Stimulated activated effector memory CD8-positive, alpha-beta T cell treated with anti-CD3 and anti-CD28 coated beads, Interleukin-12 subunit alpha, Interleukin-12 subunit beta, amount 100 ng/mL, for 72 hours (primary cell): ENCODE data around the gene CDKN1B.
"Not testable (repeated sequence)": the region's sequence is repeated elsewhere in the genome, so short reads cannot be mapped to it uniquely, and the experiment has no call there.

ENCODE experiments used
- ATAC-seq: fragments of 150-1000 bp; cut with Tn5 transposase; 2 replicates; pipeline ENCODE4 v1.10.0; 2021
- DNase-seq, 2 donors: peaks; one replicate each; pipeline ENCODE4 v3.0.0; 2021 to 2022; ENCODE audit warnings: low spot score in 2 of 2
- H3K27ac Mint-ChIP-seq: one replicate; pipeline ENCODE4 v1.8.0; 2022; ENCODE audit warnings: mild to moderate bottlenecking, mixed read lengths
- H3K36me3 Mint-ChIP-seq: one replicate; pipeline ENCODE4 v1.8.0; 2022; ENCODE audit warnings: mild to moderate bottlenecking, mixed read lengths
- H3K4me1 Mint-ChIP-seq: one replicate; pipeline ENCODE4 v1.8.0; 2022; ENCODE audit warnings: mixed read lengths
- H3K4me3 Mint-ChIP-seq: one replicate; pipeline ENCODE4 v1.8.0; 2022; ENCODE audit warnings: mild to moderate bottlenecking, mixed read lengths
- H3K9me3 Mint-ChIP-seq: one replicate; pipeline ENCODE4 v1.8.0; 2022; ENCODE audit warnings: mixed read lengths

The CDKN1B gene

GRCh38 chr12:12725956-12726554 lies 8.9 kb downstream of the CDKN1B start:
- DNase-seq, result no peak
- Mint-ChIP-seq H3K4me1 (peaks cover 45% of the 10 kb centered on the region), H3K4me3 (peak overlapping the region; percentile 79), H3K36me3 (peaks cover 99% of the 10 kb centered on the region), H3K27ac (peak overlapping the region; percentile 100), H3K9me3 (no peaks in the 10 kb centered on the region)
- no peak for ATAC-seq

DNA sequence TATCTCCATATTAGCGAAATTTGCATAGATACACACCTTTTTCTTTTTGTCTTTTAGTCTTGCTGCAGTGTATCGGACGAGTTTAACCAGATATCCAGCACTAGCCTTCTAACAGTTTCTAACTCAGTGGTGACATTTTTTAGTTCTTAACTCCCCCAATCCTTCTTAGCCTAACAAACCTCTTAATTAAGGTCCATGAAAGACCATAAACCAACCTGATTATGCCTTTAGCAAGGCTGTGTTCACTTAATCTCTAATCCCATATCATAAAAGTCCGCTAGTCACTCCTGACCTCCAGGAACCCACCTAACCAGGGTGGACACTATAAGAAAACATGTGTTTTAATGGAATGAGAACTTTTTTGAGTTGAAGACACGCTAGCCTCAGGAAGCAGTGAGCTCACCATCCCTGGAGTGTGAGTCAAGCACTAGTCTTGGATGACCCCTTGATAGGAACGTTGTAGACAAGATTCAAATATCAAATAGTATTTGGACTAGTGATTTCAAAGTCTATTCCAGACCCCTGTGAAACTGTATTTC lies 9.5 kb downstream of the CDKN1B start:
- peaks cover 97% of the 10 kb centered on the region for H3K36me3 Mint-ChIP-seq
- H3K9me3 Mint-ChIP-seq, result no peaks in the 10 kb centered on the region
- peak overlapping the region; percentile 79 for H3K4me3 Mint-ChIP-seq
- DNase-seq, result no peak
- peaks cover 44% of the 10 kb centered on the region for H3K4me1 Mint-ChIP-seq
- ATAC-seq, result no peak
- H3K27ac Mint-ChIP-seq, result peak overlapping the region; percentile 100

GRCh38 chr12:12731178-12731577 lies 14.0 kb downstream of the CDKN1B start:
- Mint-ChIP-seq H3K4me1 (peaks cover 55% of the 10 kb centered on the region), H3K27ac (no peak overlapping the region), H3K36me3 (peaks cover 52% of the 10 kb centered on the region), H3K4me3 (no peak overlapping the region), H3K9me3 (no peaks in the 10 kb centered on the region)
- DNase-seq (no peak), ATAC-seq (no peak)

DNA sequence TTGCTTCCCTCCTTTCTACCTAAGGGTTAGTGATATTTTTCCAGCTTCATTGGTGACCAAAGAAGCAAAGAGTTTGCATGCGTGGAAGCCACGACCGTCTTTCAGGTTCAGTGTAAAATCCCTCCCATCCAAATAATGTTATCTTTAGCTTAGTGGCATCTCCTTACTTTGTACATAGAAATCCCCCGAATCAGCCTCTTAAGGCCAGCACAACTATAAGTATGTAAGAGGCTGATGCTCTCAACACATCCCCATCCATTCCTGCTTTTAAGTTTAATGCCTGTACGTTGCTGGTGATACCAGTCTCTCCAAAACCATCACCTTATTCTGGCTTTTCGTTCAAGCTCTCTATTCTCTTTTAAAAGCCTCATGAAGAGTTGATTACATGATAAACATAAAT lies 14.6 kb downstream of the CDKN1B start:
- no peak for DNase-seq
- H3K27ac Mint-ChIP-seq, result no peak overlapping the region
- no peak for ATAC-seq
- no peaks in the 10 kb centered on the region for H3K9me3 Mint-ChIP-seq
- H3K36me3 Mint-ChIP-seq, result peaks cover 46% of the 10 kb centered on the region
- no peak overlapping the region for H3K4me3 Mint-ChIP-seq
- peaks cover 50% of the 10 kb centered on the region for H3K4me1 Mint-ChIP-seq

GRCh38 chr12:12733118-12733517 lies 15.9 kb downstream of the CDKN1B start:
- H3K9me3 Mint-ChIP-seq, result no peaks in the 10 kb centered on the region
- H3K27ac Mint-ChIP-seq, result peak overlapping the region; percentile 29
- peaks cover 45% of the 10 kb centered on the region for H3K4me1 Mint-ChIP-seq
- peaks cover 32% of the 10 kb centered on the region for H3K36me3 Mint-ChIP-seq
- ATAC-seq (no peak), DNase-seq (no peak)
- no peak overlapping the region for H3K4me3 Mint-ChIP-seq

DNA sequence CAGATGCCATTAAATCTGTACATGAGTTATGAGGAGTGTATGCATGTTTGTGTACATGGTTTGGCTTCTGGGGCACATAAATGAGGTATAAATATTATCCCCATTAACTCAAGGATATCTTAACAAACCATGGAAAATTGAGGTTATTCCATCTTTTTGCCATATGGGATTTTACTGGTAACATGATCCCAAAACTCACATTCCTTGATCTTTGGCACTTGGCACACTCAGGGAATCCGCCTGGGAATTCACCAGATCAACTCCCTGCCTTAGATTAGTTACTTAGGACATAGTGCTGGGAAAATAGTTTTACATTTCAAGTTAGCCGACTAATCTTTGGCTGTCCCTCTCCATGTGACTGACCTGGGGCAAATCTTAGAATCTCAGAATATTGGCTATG lies 16.9 kb downstream of the CDKN1B start:
- DNase-seq, result no peak
- H3K9me3 Mint-ChIP-seq, result no peaks in the 10 kb centered on the region
- no peak overlapping the region for H3K27ac Mint-ChIP-seq
- no peak for ATAC-seq
- peaks cover 43% of the 10 kb centered on the region for H3K4me1 Mint-ChIP-seq
- peaks cover 28% of the 10 kb centered on the region for H3K36me3 Mint-ChIP-seq
- no peak overlapping the region for H3K4me3 Mint-ChIP-seq

DNA sequence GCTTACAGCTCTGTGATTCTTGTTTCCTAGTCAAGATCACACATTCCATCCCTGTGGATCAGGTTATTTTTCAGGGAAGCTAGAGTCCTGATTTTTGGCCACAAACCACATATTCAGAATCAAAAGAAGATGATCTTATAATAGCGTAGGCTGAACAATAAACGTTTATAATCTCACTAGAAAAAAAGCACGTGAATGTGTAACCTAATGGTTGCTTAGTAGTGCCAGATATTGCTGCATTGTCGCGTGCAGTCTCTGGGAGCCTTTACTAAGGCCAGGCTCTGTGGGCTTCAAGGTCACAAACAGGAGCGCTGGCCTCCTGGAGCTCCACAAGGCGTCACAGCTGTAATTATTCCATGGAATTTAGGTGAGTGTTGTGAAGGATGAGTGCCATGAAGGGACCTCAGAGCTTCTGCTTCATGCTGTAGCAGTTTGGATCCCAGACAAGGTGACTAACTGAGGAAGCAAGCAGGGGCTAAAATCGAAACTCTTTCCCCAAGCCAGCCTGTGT lies 17.4 kb downstream of the CDKN1B start:
- peaks cover 43% of the 10 kb centered on the region for H3K4me1 Mint-ChIP-seq
- no peaks in the 10 kb centered on the region for H3K9me3 Mint-ChIP-seq
- H3K27ac Mint-ChIP-seq, result peak overlapping the region; percentile 46
- H3K4me3 Mint-ChIP-seq, result peak overlapping the region; percentile 49
- DNase-seq (no peak), ATAC-seq (no peak)
- H3K36me3 Mint-ChIP-seq, result peaks cover 25% of the 10 kb centered on the region

GRCh38 chr12:12735301-12735700 lies 18.1 kb downstream of the CDKN1B start:
- peak overlapping the region; percentile 49 for H3K4me3 Mint-ChIP-seq
- H3K4me1 Mint-ChIP-seq, result peaks cover 37% of the 10 kb centered on the region
- no peak for DNase-seq
- H3K36me3 Mint-ChIP-seq, result peaks cover 18% of the 10 kb centered on the region
- peak overlapping the region; percentile 46 for H3K27ac Mint-ChIP-seq
- H3K9me3 Mint-ChIP-seq, result no peaks in the 10 kb centered on the region
- no peak for ATAC-seq

GRCh38 chr12:12736759-12737676 lies 19.9 kb downstream of the CDKN1B start:
- H3K4me1 Mint-ChIP-seq, result peaks cover 33% of the 10 kb centered on the region
- peak overlapping the region; percentile 79 for H3K27ac Mint-ChIP-seq
- no peaks in the 10 kb centered on the region for H3K9me3 Mint-ChIP-seq
- H3K36me3 Mint-ChIP-seq, result peaks cover 7% of the 10 kb centered on the region
- DNase-seq, result peak; percentile 23 to 83
- peak overlapping the region; percentile 49 for H3K4me3 Mint-ChIP-seq
- ATAC-seq, result peak; percentile 94

- H3K27ac Mint-ChIP-seq, result peak overlapping the region; percentile 79
- H3K36me3 Mint-ChIP-seq, DNase-seq, H3K9me3 Mint-ChIP-seq, ATAC-seq: not testable (repeated sequence)
- H3K4me3 Mint-ChIP-seq, result peak overlapping the region; percentile 49
- peaks cover 32% of the 10 kb centered on the region for H3K4me1 Mint-ChIP-seq
Measured at GRCh38 chr12:12738152-12738551, 21.0 kb downstream of the CDKN1B start.

GRCh38 chr12:12741660-12742059 lies 24.5 kb downstream of the CDKN1B start:
- H3K27ac Mint-ChIP-seq, result no peak overlapping the region
- no peaks in the 10 kb centered on the region for H3K9me3 Mint-ChIP-seq
- peaks cover 22% of the 10 kb centered on the region for H3K36me3 Mint-ChIP-seq
- no peak overlapping the region for H3K4me3 Mint-ChIP-seq
- DNase-seq, result no peak
- no peak for ATAC-seq
- H3K4me1 Mint-ChIP-seq, result peaks cover 16% of the 10 kb centered on the region

DNA sequence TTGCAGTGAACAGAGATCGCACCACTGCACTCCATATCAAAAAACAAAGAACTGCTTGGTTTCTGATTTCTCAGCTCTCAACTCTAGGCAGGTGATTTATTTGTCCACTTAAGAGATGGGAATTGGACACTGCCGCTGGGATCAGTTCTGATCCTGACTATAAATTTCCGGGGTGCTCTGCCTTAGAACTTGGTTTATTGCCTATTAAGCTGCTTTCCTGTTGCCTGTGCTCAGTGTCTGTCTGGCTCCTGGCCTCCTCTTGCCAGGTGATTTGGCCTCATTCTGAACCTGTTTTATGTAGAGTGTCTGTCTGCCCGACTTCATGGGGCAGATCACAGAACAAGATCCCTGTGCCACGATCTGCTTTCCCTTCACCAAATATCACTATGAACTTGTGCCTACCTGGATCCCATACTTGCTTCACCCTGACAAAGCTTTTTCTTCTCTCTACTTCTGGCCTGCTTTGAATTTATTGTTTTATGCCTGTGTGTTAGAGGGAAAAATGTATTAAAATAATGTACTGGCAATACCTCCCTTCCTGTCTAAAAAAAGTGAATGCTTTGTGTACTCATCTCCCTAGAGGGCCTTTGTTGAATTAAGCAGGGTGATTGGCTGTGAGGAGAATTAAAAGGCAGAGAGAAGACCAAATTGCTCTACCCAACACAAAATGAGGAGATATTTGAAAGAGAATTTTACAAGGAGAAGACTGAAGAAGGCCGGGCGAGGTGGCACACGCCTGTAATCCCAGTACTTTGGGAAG lies 27.6 kb downstream of the CDKN1B start:
- no peaks in the 10 kb centered on the region for H3K4me1 Mint-ChIP-seq
- peaks cover 16% of the 10 kb centered on the region for H3K36me3 Mint-ChIP-seq
- H3K9me3 Mint-ChIP-seq, result no peaks in the 10 kb centered on the region
- no peak overlapping the region for H3K4me3 Mint-ChIP-seq
- ATAC-seq, result no peak
- no peak for DNase-seq
- H3K27ac Mint-ChIP-seq, result no peak overlapping the region

GRCh38 chr12:12745576-12746211 lies 28.5 kb downstream of the CDKN1B start:
- ATAC-seq (no peak), DNase-seq (no peak)
- H3K9me3 Mint-ChIP-seq, result no peaks in the 10 kb centered on the region
- no peaks in the 10 kb centered on the region for H3K4me1 Mint-ChIP-seq
- no peak overlapping the region for H3K4me3 Mint-ChIP-seq
- peaks cover 25% of the 10 kb centered on the region for H3K36me3 Mint-ChIP-seq
- H3K27ac Mint-ChIP-seq, result no peak overlapping the region

DNA sequence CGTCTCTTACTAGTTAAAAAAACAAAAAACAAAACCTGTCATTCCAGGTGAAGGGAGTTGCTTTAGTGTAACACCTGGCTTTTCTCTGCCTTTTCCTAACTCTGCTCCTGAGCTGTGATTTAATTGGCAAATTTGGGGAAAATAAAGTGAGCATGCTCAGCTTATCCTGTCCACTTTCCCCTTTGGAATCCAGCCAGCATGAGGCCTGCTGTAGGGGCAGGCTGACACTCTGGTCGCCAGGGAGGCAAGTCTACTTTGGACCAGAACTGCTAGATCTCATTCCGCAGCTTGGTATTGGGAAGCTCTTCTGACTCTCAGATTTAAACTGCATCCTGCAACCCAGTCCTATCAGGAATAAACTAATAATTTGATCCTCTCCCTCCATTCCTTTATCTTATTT lies 30.1 kb downstream of the CDKN1B start:
- no peak overlapping the region for H3K4me3 Mint-ChIP-seq
- no peak overlapping the region for H3K27ac Mint-ChIP-seq
- peaks cover 31% of the 10 kb centered on the region for H3K36me3 Mint-ChIP-seq
- H3K4me1 Mint-ChIP-seq, result no peaks in the 10 kb centered on the region
- no peak for DNase-seq
- no peaks in the 10 kb centered on the region for H3K9me3 Mint-ChIP-seq
- no peak for ATAC-seq

GRCh38 chr12:12748044-12748443 lies 30.9 kb downstream of the CDKN1B start:
- Mint-ChIP-seq H3K4me1 (no peaks in the 10 kb centered on the region), H3K9me3 (no peaks in the 10 kb centered on the region), H3K27ac (no peak overlapping the region), H3K36me3 (peaks cover 31% of the 10 kb centered on the region), H3K4me3 (no peak overlapping the region)
- DNase-seq, result no peak
- no peak for ATAC-seq
